Right forelimb (tissue), 1 donor: ENCODE results near the gene NRXN3.

Source experiments
- DNase-seq: peaks from one replicate; pipeline ENCODE4 v3.0.0-alpha.2; 2018

Gene NRXN3

GRCh38 chr14:79608446-79608845 is 1438.3 kb downstream of the NRXN3 start:
- no peak for DNase-seq

GRCh38 chr14:79613625-79614024 is 1443.5 kb downstream of the NRXN3 start:
- no peak for DNase-seq

GRCh38 chr14:79614448-79614847 is 1444.3 kb downstream of the NRXN3 start:
- DNase-seq: no peak

GRCh38 chr14:79627058-79627457 is 1456.9 kb downstream of the NRXN3 start:
- DNase-seq: no peak

DNA sequence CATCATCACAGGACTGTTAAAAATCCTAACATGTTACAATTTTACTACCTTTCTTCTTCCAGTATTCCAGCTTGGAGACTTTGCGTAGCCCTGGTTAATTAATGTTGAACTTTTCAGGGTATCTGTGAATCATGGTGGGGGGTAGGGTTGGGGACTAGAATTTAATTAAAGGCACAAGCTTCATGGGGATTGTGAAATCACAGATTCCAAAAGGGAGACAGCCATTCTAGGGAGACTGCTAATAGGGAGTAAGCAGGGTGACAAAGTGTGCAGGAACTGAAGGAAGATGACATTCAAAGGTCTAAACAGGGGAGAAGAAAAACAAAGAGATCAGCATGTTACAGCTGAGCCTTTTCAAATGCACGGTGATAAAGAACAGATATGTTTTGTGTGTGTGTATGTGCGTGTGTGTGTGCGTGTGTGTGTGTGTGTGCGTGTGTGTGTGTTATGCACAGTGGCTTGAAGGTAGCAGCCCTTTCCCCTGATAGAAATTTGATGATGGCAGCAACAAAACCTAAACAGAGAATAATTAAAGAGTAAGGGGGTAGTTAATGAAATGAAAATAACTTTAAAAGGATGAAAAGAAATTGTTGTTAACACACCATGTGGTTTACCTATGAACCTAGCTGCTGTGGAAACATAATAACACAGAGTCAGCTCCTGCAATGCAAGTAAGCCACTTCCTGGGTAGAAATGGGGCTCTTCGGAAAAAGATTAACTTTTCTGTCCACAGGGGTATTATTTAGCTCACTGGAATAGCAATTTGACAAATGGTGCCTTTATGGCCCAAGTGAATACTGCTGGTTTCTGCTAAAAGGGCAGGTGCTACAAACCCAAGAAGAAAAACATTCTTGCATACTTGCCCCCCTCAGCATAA is 1459.5 kb downstream of the NRXN3 start:
- DNase-seq: no peak

DNA sequence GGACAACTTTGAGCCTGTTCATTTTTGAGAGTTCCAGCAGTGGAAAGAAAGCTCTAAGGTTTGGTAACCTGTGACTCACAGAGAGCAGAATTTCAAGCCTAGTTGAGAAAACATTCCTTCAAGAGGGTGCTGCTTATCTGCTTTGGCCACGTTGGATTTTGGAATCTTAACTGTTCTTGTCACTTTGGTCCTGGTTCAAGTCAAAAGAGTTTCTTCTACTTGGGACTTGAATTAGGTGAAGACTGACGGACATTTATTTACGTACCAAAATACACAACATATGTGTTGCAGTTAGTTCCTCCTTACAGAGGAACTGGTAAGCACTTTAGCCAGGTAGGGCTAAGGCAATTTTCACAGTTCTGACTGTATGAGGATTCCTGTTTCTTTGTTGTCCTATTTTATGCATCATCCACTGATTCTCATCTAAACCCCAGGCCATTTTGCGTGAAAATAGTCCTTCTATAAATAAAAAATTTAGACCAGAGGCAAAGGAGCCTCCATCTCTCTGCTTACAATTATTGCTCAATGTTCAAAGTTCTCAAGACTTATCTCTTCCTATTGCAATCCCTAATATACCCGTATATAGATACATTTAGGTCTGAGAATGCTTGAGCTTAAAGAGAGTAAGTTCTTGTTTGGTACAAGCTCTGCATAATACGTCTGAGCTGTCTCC is 1460.3 kb downstream of the NRXN3 start:
- no peak for DNase-seq

- DNase-seq: no peak
These were observed 1461.1 kb downstream of the NRXN3 start for GRCh38 chr14:79631276-79631675.

- no peak for DNase-seq
These were observed 1468.6 kb downstream of the NRXN3 start for GRCh38 chr14:79638672-79639266.

GRCh38 chr14:79639613-79640012 is 1469.4 kb downstream of the NRXN3 start:
- no peak for DNase-seq

DNA sequence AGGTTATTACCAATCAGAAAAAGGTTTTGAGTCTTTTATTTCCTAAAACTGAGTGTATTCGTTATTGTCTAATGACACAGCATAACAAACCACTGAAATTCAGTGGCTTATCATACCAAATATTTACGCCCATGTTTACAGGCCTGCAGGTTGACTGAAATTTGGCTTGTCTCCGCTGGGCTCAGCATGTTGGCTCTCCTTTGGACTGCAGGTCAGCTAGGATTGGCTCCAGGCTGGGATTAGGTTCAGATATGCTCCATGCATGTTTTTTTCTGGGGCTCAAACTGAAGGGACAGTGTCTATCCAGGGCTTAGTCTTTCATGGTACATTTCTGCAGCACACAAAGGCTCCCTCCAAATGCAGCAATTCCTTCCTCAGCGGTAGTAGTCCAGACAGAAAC is 1471.2 kb downstream of the NRXN3 start:
- DNase-seq: no peak

DNA sequence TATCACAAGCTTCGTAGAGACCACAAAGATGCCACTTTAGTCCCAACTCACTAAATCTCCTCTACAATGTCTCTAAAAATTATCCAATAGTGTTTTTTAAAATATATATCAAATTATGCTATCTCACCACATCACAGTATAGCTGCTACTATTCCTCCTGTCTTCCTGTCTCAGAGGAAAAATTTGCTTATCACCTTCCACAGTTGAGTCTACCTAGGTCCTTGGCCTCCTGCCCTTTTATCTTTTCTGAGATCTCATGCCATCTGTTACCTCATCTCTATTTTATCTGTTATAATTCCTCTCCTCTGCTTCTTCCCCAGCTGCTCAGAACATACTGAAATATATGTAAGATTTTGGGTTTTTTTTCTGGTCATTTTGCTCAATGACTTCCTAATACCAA is 1473.0 kb downstream of the NRXN3 start:
- DNase-seq: no peak

DNA sequence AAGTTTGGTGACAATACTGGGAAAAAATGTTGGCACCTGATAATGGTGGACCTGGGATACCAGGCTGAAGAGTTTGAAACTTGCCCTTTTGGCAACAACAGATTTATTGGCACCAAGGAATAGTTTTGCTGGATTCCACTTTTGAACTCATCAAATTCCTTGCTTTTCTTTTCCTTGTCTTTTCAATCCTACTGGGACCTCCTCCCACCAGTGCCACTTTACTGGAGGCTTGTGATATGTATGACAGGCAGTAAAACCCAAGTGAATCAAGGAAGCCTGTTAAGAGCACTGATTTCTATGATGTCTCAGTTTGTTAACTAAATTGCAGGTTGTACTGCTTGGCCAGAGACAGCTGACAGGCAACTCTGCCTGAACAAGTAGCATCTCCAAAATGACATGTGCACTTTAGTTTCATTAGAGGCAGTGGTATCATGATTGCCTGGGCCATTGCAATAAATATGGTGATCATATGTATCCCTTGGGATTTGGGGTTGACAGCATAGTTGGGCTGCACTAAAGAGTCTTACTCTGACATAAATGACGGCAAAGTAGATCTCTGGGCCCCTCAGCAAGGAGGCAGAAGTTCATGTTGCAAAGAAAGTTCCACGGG is 1475.7 kb downstream of the NRXN3 start:
- DNase-seq: no peak

- no peak for DNase-seq
These were observed 1479.7 kb downstream of the NRXN3 start for GRCh38 chr14:79649856-79650255.

DNA sequence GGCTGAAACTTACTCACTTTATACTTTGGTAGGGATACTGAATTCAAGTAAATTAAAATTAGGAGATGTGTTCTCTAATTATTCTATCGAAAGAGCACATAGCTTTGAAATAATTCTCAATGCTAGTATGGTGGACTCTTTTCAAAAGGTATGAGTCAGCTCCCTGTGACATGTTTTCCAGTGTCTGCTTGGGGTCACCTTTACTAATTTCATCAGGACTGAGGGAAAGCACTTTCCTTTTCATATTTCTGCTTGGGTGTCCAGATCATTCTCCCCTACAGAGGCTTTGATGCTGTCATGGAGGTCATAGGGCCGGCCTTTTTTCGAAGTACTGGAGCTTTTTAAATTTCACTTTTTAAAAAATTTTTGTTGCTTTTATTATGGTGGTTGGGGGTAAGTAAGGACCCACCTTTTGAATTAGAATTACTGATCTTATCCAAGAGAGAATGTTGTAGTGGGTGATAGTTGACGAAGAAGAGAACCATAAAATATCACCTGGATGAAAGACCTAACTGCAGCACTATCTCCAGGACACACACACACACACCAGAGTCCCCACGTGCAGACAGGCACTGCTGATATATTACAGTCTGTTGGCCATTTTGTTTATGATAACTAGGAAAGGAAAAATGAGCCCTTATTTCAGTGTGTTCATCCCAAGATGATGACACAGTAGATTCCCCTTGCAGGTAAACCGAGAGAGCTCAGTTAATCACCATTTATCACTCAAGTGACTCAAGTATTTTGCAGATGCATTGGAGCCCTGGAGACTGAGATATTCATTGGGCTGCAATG is 1482.5 kb downstream of the NRXN3 start:
- no peak for DNase-seq

DNA sequence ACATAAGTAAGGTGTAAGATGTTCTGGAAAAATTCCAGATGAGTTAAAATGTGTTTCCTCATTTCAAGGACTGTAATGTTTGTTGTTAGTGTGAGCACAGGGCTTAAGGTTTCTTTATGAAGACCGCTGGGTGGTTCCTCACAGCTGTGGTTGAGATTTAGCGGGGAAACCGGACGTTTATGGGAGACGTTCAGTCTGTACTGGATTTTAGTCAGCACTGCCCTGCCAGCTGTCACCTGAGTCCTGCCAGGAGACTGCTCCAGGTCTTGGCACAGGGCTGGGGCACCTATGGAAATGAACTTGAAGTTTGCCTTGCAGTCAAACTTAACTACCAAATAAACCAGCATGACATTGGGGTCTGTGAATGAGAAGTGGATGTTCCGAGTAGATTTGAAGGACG is 1485.9 kb downstream of the NRXN3 start:
- no peak for DNase-seq

- no peak for DNase-seq
These were observed 1486.3 kb downstream of the NRXN3 start for GRCh38 chr14:79656496-79656895.

- DNase-seq: no peak
These were observed 1488.0 kb downstream of the NRXN3 start for GRCh38 chr14:79658221-79658620.

DNA sequence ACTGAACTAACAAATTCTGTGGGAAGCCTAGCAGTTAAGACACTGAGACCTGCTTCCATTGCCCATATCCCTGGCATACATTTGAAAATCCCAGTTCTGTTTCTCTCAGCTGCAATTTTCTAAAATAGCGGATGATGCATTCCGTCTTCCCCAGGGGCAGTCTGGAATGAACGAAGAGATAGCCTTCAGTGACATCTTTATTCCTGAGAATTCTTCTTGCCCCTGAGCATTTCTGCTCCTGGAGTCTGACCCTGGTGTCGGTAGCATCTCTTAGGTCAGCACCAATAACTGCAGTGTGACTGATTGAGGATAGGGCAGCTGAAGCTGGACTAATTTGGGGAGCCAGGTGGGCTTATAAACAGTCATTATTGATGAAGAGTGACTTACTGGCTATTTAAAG is 1488.6 kb downstream of the NRXN3 start:
- DNase-seq: no peak

DNA sequence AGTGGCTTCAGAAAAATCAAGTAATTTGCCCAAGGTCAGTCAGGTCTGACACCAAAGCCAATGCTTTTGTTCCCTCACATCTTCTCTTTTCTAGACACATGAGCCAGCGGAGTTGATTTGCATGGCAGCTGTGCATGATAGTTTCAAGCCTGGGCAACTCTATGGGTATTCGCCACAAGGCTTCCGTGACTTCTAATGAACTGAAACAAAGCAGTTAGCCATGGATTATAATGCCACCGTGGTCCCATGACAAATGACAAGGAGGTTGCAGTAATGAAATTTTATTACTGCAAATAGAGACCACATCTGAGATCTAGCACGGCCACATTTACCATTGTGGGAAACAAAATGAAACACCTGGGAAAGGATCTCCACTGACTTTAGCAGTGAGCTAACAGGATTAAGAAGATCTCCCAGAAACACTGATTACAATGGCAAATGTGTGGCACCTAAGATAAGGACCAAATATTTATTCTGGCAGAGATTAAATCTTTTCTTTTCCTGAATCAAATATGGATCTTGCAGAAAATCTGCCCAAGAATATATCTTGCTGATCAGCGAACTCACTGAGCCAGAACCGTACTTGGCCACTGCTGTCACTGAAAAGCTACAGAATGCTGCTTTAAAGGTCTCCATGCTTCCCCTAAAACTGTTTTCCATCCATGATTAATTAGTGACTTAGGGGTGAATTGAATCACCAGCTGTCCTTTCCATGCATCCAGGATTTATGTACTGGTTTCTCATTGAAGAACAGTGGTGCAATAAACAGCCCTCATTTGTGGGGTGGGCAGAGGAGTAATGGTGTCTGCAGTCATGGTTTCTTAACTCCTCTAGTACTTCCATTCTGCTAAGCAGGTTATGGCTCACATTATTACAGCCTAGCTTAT is 1490.1 kb downstream of the NRXN3 start:
- DNase-seq: no peak

GRCh38 chr14:79661752-79662151 is 1491.6 kb downstream of the NRXN3 start:
- no peak for DNase-seq

- DNase-seq: no peak
These were observed 1493.3 kb downstream of the NRXN3 start for GRCh38 chr14:79663453-79663852.

DNA sequence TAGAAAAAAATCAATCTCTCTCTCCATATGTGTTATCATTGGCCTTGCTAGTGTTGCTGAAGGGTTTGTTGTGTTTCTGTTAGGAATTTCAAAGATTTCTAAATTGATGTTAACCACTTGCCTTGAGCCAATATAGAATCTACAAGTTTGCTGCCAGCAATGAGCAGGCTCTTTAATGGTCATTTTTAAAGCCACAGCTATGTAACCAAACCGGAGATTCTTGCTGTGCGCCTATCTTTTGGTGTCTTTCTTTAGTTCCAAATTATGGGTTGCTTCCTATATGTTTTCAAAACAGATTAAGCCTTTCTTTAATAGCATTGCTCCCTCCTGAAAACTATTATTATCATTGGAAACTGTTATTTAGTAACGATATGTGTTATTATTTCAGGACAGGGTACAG is 1495.4 kb downstream of the NRXN3 start:
- DNase-seq: no peak
